H1 (cell line): ENCODE measurements around the gene ZNF23. TPM values are rescaled to one million over a fixed set of nuclear protein-coding genes. Genes with fewer than 3 reads are reported as not detected.

Experiments used
- ASH2L ChIP-seq: fragments of 200-600, 300-600 bp; sonication (generic); IDR thresholded peaks from one replicate; pipeline ENCODE4 v1.7.1; 2017; ENCODE audit warnings: low read length
- BACH1 ChIP-seq: IDR thresholded peaks from 2 replicates; pipeline ENCODE4 v1.6.1; 2012; ENCODE audit warnings: low read length, improper control_type of control experiment
- CEBPB ChIP-seq: IDR thresholded peaks from 2 replicates; pipeline ENCODE4 v1.6.1; 2012; ENCODE audit warnings: low read depth, low read length
- CHD1 ChIP-seq: IDR thresholded peaks from 2 replicates; pipeline ENCODE4 v1.6.1; 2012; ENCODE audit warnings: low read depth, low read length, improper control_type of control experiment
- CHD2 ChIP-seq: IDR thresholded peaks from 2 replicates; pipeline ENCODE4 v1.6.1; 2012; ENCODE audit warnings: low read length, improper control_type of control experiment
- CREB1 ChIP-seq: IDR thresholded peaks from 2 replicates; pipeline ENCODE4 v1.6.1; 2012; ENCODE audit warnings: inconsistent platforms
- EP300 ChIP-seq, 2 experiments: IDR thresholded peaks; 1 replicate in 1 of 2; 2 replicates in 1 of 2; pipeline ENCODE4 v1.6.1; 2011 to 2012; ENCODE audit warnings: low read depth in 2 of 2, low read length in 2 of 2, mild to moderate bottlenecking in 2 of 2, borderline replicate concordance in 1 of 2, inconsistent platforms in 1 of 2, moderate library complexity in 1 of 2
- EZH2 ChIP-seq: fragments of 200-600 bp; sonication (generic); IDR thresholded peaks from 2 replicates; pipeline ENCODE4 v1.7.1; 2012; ENCODE audit warnings: low read depth, mild to moderate bottlenecking, moderate library complexity, low read length, inconsistent platforms; ENCODE audit not compliant: severe bottlenecking
- FOSL1 ChIP-seq: IDR thresholded peaks from 2 replicates; pipeline ENCODE4 v1.6.1; 2011; ENCODE audit warnings: mild to moderate bottlenecking, low read depth, low read length, moderate library complexity; ENCODE audit not compliant: insufficient read depth
- HDAC2 ChIP-seq, 2 experiments: fragments of 300-600 bp in 1 of 2; sonication (generic) in 1 of 2; IDR thresholded peaks; 2 replicates each; pipeline ENCODE4 v1.6.1; 2011 to 2012; ENCODE audit warnings: low read depth in 2 of 2, low read length in 2 of 2, mild to moderate bottlenecking in 2 of 2, moderate library complexity in 2 of 2, borderline replicate concordance in 1 of 2, inconsistent platforms in 1 of 2
- JUN ChIP-seq: IDR thresholded peaks from 2 replicates; pipeline ENCODE4 v1.6.1; 2011; ENCODE audit warnings: low read depth, mild to moderate bottlenecking, improper control_type of control experiment, low read length
- MAX ChIP-seq: IDR thresholded peaks from 2 replicates; pipeline ENCODE4 v1.6.1; 2012; ENCODE audit warnings: inconsistent platforms
- POLR2A ChIP-seq, 2 experiments: IDR thresholded peaks; 1 replicate in 1 of 2; 2 replicates in 1 of 2; pipeline ENCODE4 v1.6.1; 2011; ENCODE audit warnings: low read depth in 2 of 2, low read length in 2 of 2, mild to moderate bottlenecking in 2 of 2; ENCODE audit errors: control extremely low read depth in 1 of 2
- RBBP5 ChIP-seq: IDR thresholded peaks from 2 replicates; pipeline ENCODE4 v1.7.1; 2012; ENCODE audit warnings: low read depth, mild to moderate bottlenecking, inconsistent platforms, low read length, moderate library complexity, borderline replicate concordance
- RFX5 ChIP-seq: IDR thresholded peaks from 2 replicates; pipeline ENCODE4 v1.6.1; 2011; ENCODE audit warnings: low read depth, low read length, improper control_type of control experiment, borderline replicate concordance
- RNF2 ChIP-seq: fragments of 200-900, 300-1000 bp; sonication (generic); IDR thresholded peaks from 2 replicates; pipeline ENCODE4 v1.7.1; 2016; ENCODE audit warnings: borderline replicate concordance, low read depth, mild to moderate bottlenecking, antibody characterized with exemption, low read length; ENCODE audit not compliant: poor library complexity, severe bottlenecking; ENCODE audit errors: missing control alignments
- RXRA ChIP-seq: IDR thresholded peaks from 2 replicates; pipeline ENCODE4 v1.6.1; 2011; ENCODE audit warnings: low read depth, mild to moderate bottlenecking, low read length, moderate library complexity; ENCODE audit not compliant: insufficient read depth
- SAP30 ChIP-seq: fragments of 300-600 bp; sonication (generic); IDR thresholded peaks from 2 replicates; pipeline ENCODE4 v1.7.1; 2012; ENCODE audit warnings: low read length, moderate library complexity, mild to moderate bottlenecking, inconsistent platforms; ENCODE audit not compliant: insufficient read depth, insufficient replicate concordance
- SIN3A ChIP-seq, 2 experiments: IDR thresholded peaks in 1 of 2; conservative IDR thresholded peaks in 1 of 2; 2 replicates each; pipeline ENCODE4 v1.6.1; 2011 to 2012; ENCODE audit warnings: low read length in 2 of 2, improper control_type of control experiment in 1 of 2, low read depth in 1 of 2, mild to moderate bottlenecking in 1 of 2
- SP2 ChIP-seq: IDR thresholded peaks from 2 replicates; pipeline ENCODE4 v1.6.1; 2012; ENCODE audit warnings: mild to moderate bottlenecking, low read length, inconsistent platforms
- SRF ChIP-seq: IDR thresholded peaks from 2 replicates; pipeline ENCODE4 v1.6.1; 2011; ENCODE audit warnings: mild to moderate bottlenecking, low read depth, low read length, moderate library complexity
- TEAD4 ChIP-seq: IDR thresholded peaks from 2 replicates; pipeline ENCODE4 v1.6.1; 2012; ENCODE audit warnings: low read depth, low read length, inconsistent platforms, mixed read lengths
- YY1 ChIP-seq: IDR thresholded peaks from 2 replicates; pipeline ENCODE4 v1.6.1; 2011; ENCODE audit warnings: low read depth, mild to moderate bottlenecking, low read length
- ZNF274 ChIP-seq: IDR thresholded peaks from 2 replicates; pipeline ENCODE4 v1.7.0; 2012; ENCODE audit warnings: low read length, borderline replicate concordance; ENCODE audit errors: extremely low read depth
- polyA plus RNA-seq, 7 experiments: library from polyadenylated mRNA; depleted of rRNA in 3 of 7; stranded (reverse) in 5 of 7; unstranded in 2 of 7; fragments of >200 nt in 5 of 7; fragments of 200-250 nt in 2 of 7; gene quantifications; 1 replicate in 5 of 7; 2 replicates in 1 of 7; 4 replicates in 1 of 7; pipeline versions ENCODE4 v1.2.1 to v1.2.3, GENCODE V29; 2011 to 2013; ENCODE audit warnings: missing spikeins in 2 of 7, mixed read lengths in 2 of 7
- total RNA-seq: library from RNA; stranded (reverse); fragmentation: NEBNext Ultra II Directional; extraction: Animal tissue kit (Norgen Biotek cat#: 25700); gene quantifications from 2 replicates; pipeline ENCODE4 v1.2.1, GENCODE V29; 2021

The ZNF23 gene
- total and polyA plus RNA-seq, 2 of the 8 experiments (the other 6 are each of a cell fraction or from before 2014, with no cell fraction given) = 2.4 to 10.2 TPM

GRCh38 chr16:71426069-71426879 is 35.8 kb downstream of the ZNF23 start (continued):
- peak; percentile 78 for TF ChIP-seq TEAD4
- TF ChIP-seq BACH1 = no peak
- peak; percentile 100 for TF ChIP-seq ASH2L
- no peak for TF ChIP-seq SAP30
- no peak for TF ChIP-seq ZNF274
- no peak for TF ChIP-seq FOSL1
- TF ChIP-seq RNF2 = no peak
- TF ChIP-seq CHD1 = no peak
- TF ChIP-seq POLR2A (IDR thresholded peaks at IDR 0.05; ENCODE audit: control extremely low read depth in 1 of 2, low read depth in 2 of 2, low read length in 2 of 2) = no peak
- no peak for TF ChIP-seq SRF
- no peak for TF ChIP-seq JUN
- no peak for TF ChIP-seq RFX5
- no peak for TF ChIP-seq MAX
- no peak for TF ChIP-seq SP2
- TF ChIP-seq CREB1 = peak; percentile 78
- TF ChIP-seq SIN3A (conservative IDR thresholded peaks at IDR 0.05 in 1 of 2, IDR thresholded peaks at IDR 0.05 in 1 of 2; ENCODE audit: low read depth in 1 of 2, low read length in 2 of 2) = peak in 1 of 2 experiments; percentile 75; a peak in 2 of 4 replicates
- peak; percentile 62; the same call in 1 of the 2 replicates for TF ChIP-seq CHD2
- TF ChIP-seq CEBPB = peak; percentile 65
- peak; percentile 74 to 90; a peak in 1 of 4 replicates for TF ChIP-seq HDAC2 (IDR thresholded peaks at IDR 0.05; ENCODE audit: borderline replicate concordance in 1 of 2, low read depth in 2 of 2, low read length in 2 of 2)
- no peak for TF ChIP-seq RXRA
- peak; percentile 99 for TF ChIP-seq RBBP5
- peak; percentile 75 for TF ChIP-seq YY1
- TF ChIP-seq EZH2 = no peak
- TF ChIP-seq EP300 (IDR thresholded peaks at IDR 0.05; ENCODE audit: borderline replicate concordance in 1 of 2, low read depth in 2 of 2, low read length in 2 of 2) = no peak
